Breast epithelium (tissue), 3 donors: ENCODE data around the gene SEC24A.

Source experiments
- POLR2A ChIP-seq: fragments of 450-650 bp; IDR thresholded peaks from one replicate; pipeline ENCODE4 v1.6.1; 2016; ENCODE audit warnings: antibody characterized with exemption, mild to moderate bottlenecking, moderate library complexity
- POLR2AphosphoS5 ChIP-seq, 3 donors: sonication (generic); formaldehyde crosslinking; IDR thresholded peaks; one replicate each; pipeline ENCODE4 v1.6.1; 2017; ENCODE audit warnings: antibody characterized with exemption in 3 of 3
- TF ChIP-seq, protein P1 (sequence below), 3 donors: fragments of 450-650 bp; IDR thresholded peaks; one replicate each; pipeline ENCODE4 v1.5.1; 2016 to 2017; ENCODE audit warnings: antibody characterized with exemption in 3 of 3, mild to moderate bottlenecking in 3 of 3, moderate library complexity in 3 of 3

DNA sequence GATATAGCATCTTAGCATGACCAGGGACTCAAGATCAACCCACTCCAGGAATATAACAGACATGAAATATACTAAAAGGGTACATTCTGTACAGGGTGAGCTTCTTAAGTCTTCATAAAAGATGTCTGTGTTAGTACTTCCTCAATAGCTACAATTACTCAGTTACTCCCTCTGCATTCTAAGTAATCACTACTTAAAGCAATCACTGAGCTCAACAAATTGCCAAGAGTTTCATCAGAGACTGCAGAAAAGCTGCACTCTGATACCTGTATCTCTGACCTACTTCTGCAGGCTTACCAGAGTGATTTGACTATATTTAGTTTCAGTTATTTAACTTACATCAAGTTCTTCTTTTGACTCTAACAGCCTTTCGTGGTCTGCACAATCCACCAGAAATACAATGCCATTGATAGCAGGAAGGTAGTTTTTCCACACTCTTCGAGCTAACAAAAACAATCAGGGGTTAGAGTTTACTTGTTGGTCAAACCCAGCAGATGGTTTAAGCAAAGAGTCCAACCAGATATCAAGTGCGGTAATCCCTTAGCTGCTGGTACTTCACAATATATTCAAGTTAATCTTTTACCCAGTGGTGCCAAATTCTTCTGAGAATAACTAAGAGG lies 39.2 kb upstream of the SEC24A start:
- TF ChIP-seq POLR2A: no peak
- TF ChIP-seq, protein P1, sequence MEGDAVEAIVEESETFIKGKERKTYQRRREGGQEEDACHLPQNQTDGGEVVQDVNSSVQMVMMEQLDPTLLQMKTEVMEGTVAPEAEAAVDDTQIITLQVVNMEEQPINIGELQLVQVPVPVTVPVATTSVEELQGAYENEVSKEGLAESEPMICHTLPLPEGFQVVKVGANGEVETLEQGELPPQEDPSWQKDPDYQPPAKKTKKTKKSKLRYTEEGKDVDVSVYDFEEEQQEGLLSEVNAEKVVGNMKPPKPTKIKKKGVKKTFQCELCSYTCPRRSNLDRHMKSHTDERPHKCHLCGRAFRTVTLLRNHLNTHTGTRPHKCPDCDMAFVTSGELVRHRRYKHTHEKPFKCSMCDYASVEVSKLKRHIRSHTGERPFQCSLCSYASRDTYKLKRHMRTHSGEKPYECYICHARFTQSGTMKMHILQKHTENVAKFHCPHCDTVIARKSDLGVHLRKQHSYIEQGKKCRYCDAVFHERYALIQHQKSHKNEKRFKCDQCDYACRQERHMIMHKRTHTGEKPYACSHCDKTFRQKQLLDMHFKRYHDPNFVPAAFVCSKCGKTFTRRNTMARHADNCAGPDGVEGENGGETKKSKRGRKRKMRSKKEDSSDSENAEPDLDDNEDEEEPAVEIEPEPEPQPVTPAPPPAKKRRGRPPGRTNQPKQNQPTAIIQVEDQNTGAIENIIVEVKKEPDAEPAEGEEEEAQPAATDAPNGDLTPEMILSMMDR (IDR thresholded peaks at IDR 0.05): no peak
- TF ChIP-seq POLR2AphosphoS5 (IDR thresholded peaks at IDR 0.05): no peak
